Measurements from ENCODE around the gene APOBR.
"Not testable (repeated sequence)": the region's sequence is repeated elsewhere in the genome, so short reads cannot be mapped to it uniquely, and the experiment has no call there.

APOBR gene

DNA sequence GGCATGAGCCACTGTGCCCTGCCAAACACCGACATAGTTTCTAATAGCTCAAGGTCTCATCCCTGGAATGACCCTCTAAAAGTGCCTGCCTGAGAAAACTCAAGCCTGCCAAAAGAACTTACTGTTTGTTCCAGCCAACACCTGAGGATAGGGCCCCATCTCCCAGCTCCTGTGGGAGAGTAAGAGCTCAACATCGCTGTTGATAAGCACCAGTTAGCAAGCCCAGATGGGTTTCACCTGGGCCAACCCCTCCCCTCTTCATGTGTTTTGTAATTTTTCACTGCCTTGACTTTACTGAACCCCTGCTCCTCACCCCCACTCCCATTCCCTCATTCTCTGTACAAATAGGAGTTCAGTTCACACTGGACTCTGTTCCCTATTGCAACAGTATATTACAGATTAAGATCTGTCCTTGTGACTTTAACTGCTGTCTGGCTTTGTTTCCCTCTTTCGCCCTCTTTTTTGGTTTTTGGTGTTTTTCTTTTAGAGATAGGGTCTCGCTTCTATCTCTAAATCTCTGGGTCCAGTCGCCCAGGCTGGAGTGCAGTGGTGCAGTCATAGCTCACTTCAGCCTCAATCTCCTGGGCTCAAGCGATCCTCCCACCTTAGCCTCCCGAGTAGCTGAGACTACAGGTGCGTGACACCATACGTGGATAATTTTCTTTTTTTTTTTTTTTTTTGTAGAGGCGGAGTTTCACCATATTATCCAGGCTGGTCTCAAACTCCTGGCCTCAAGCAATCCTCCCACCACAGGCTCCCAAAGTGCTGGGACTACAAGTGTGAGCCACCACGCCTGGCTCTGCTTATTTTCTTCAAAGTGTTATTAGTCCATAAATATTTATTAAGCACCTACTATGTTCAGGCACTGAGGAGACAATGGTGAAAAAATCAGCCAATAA, 32.0 kb downstream of the APOBR start:
- DNase-seq (ENCODE audit: low read depth), result no peak

DNA sequence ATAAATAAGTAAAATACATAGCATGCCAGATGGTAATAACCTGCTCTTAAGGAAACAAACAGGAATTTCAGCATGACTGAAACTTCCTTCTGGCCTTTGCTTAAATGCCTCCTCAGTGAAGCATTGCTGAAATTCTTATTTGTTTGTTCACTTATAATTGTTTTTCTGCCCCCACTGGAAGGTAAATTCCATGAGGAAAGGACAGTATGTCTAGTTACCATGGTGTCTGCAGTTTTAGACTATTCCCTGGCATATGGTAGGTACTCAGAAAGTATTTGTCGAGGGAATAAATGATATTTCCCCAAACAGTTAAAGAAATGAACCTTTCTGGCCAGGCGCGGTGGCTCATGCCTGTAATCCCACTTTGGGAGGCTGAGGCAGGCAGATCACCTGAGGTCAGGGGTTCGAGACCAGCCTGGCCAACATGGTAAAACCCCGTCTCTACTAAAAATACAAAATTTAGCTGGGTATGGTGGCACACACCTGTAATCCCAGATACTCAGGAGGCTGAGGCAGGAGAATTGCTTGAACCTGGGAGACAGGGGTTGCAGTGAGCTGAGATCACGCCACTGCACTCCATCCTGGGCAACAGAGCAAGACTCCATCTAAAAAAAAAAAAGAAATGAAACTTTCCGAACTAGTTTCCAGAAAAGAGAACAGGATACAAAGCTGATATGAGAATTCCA, 32.8 kb downstream of the APOBR start:
- not testable (repeated sequence) for DNase-seq (ENCODE audit: low read depth)

DNA sequence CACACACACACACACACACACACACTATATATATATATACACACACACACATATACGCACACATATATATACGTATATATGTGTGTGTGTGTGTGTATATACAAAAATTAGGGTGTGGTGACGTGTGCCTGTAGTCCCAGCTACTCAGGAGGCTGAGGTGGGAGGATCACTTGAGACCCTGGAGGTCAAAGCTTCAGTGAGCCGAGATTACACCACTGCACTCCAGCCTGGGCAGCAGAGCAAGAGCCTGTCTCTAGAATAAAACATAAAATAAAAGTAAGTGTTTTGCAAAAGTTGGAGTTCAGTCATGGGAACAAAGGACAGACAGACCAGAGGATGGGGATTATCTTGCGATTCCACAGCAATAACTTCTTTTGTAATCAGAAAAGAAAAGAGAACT, 33.5 kb downstream of the APOBR start:
- no peak for DNase-seq (ENCODE audit: low read depth)

DNA sequence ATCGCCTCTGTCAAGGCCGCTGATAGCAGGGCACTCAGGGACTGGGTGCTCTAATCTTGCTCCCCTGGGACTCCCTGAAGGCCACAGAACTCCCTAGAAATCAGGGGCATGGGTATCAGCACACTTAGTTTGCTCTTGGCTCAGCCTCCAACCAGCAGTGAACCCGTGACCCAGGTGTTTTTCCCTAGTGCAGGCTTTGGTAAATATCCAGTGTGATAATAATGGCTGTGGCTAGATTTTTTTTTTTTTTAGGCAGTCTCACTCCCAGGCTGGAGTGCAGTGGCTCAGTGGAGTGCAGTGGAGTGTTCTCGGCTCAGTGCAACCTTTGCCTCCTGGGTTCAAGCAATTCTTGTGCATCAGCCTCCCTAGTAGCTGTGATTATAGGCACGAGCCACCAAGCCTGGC, 34.0 kb downstream of the APOBR start:
- no peak for DNase-seq (ENCODE audit: low read depth)

DNA sequence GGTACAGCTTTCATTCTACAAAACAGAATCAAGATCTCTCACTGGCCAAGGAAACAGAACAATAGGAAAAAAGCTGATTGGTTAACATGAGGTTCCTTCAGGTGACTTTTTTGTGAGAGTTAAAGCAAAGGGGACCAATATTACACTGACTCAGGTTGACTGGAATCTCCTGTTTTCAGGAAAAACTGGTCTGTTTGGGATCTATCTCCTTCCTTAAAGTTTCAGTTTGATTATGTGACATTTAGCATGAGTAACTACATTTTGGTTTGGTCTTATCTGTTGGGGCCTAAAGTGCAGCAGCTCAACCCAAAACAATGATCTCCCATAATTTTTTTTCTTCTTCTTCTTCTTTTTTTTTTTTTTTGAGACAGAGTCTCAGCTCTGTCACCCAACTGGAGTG, 34.7 kb downstream of the APOBR start:
- no peak for DNase-seq (ENCODE audit: low read depth)

DNA sequence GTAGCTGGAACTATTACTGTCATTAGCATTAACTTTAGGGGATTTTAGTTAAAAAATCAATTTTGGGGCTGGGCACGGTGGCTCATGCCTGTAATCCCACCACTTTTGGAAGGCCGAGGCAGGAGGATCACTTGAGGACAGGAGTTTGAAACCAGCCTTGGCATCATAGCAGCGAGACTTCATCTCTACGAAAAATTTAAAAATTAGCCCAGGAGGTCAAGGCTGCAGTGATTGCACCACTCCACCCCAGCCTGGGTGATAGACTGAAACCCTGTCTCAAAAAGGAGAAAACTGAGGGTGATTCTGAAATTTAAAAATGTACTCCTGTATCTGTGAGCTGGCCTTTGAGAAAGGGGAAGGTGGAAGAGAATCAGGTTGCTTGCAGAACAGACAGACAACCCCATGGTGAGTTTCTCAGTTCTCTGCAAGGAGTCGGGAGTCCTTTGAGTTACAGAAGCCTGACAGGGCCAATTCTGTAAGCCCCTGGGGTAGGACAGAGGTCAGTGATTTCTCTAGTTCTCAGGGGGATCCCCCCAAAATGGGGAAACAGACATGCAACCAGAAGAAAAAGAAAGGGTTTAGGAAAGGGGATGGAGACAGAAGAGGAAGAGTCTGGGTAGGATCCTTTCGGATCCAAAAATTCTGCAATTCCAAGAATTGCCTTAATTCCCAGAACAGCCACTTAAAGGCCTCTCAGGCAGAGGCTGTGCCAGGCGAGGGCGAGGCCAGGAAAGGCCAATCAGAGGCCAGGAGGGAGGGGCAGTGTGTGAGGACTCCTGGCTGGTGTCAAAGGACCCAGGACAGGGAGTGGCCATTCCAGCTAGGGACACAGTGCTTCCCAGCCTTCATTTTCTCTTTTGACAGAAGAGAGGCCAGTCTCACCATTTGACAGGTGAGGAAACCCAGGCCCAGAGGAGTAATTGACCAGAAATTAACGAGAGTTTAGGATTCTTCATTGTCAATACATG, 37.6 kb downstream of the APOBR start:
- DNase-seq (ENCODE audit: low read depth), result no peak

DNA sequence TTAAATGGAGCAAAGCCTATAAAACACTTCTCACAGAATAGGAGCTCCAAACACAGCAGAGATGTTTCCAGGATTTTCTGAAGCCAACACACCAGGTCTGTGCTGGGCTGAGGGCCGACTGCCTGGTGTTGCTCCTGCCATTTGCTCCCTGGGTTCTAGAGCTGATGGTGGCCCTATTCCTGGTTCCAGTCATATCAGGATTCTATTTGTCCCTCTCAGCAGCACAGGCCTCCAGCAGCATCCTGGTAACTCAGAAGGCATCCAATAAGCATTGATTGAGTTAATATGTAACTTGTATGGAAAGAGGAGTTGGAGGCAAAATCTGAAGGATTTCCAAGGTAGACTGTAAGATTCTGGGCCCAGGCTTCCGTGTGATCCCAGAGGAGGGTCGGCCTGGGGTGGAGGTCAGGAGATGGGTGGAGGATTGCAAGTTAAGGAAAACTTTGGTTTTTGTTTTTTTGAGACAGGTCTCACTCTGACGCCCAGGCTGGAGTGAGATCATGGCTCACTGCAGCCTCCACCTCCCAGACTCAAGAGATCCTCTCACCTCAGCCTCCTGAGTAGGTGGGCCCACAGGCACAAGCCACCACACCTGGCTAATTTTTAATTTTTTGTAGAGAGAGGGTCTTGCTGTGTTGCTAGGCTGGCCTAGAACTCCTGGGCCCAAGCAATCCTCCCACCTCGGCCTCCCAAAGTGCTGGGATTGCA, 38.7 kb downstream of the APOBR start:
- no peak for DNase-seq (ENCODE audit: low read depth)

DNA sequence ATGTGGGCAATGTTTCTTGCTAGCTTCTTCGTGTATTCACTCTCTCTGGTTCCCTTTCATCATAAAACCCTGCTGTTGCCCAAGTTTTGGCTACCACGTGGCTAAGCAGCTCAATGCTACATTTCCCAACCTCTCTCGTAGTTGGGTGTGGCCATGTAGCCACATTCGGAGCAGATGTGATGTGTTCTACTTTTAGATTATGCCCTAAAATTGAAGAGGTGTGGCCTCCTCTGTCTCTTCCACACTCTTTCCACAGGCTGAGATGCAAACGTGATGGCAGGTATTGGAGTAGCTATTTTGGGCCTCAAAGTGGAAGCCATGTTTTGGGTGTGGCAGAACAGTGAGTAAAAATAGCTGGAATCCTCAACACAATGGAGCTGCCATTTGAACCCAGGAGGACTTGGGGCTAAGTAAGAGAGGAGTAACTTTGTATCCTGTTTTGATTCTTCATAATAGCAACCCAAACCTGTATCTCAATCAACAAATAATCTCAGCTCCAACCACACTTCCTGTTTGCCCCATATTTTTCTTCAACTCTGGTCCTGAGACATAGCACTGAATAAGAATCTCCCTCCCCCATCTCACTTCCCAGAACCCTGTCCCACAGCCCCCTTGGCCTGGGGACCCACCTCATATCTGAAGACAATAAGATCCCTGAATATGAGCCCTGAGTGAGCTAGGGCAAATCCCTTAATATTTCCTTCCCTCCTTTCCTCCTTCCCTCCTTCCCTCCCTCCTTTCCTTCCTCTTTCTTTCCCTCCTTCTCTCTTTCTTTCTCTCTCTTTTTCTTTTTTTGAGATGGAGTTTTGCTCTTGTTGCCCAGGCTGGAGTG, 40.3 kb downstream of the APOBR start:
- DNase-seq (ENCODE audit: low read depth), result no peak

DNA sequence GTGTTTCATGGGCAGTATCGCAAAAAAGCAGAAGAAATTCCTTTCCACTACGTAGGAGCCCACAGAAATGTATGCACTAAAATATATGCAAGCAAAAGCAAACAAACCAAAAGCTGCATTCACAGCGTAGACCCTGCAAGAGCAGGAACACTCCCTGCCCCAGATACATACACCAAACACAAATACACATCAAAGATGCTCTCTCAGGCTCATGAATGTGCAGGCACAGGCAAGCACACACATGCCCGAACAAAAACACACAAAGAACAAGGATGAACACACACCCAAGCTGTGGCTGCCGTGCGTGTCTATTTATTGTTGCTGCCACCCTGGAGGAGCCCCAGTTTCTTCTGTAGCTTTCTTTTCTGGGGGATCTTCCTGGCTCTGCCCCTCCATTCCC, 42.6 kb downstream of the APOBR start:
- no peak for DNase-seq (ENCODE audit: low read depth)

DNA sequence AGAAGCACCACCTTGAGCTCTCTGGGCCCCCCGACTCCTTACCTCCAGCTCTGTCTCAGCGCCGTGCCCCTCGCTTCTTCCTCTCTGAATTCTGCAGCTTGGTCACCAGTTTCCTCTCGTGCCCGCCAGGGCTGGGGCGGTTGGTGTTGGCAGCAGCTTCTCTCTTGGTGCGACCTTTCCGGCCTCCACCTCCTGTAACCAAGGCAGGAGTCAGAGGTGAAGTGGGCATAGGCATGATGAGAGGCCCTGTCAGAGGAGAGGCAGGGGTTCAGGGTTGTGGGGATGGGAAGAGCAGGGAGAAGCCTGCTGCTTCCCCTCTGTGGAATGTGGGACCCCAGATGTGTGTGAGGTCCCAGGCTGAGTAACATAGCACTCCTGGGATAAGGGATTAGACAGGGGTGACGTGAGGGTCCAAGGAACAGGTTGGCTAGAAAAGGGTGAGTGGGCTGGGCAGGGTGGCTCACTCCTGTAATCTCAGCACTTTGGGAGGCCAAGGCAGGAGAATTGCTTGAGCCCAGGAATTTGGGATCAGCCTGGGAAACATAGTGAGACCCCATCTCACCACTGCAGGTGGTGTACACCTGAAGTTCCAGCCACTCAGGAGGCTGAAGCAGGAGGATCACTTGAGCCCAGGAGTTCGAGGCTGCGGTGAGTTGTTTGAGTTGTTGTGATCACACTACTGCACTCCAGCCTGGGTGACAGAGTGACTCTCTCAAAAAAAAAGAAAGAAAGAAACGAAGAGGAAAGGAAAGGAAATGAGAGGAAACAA, 43.7 kb downstream of the APOBR start:
- no peak for DNase-seq (ENCODE audit: low read depth)

DNA sequence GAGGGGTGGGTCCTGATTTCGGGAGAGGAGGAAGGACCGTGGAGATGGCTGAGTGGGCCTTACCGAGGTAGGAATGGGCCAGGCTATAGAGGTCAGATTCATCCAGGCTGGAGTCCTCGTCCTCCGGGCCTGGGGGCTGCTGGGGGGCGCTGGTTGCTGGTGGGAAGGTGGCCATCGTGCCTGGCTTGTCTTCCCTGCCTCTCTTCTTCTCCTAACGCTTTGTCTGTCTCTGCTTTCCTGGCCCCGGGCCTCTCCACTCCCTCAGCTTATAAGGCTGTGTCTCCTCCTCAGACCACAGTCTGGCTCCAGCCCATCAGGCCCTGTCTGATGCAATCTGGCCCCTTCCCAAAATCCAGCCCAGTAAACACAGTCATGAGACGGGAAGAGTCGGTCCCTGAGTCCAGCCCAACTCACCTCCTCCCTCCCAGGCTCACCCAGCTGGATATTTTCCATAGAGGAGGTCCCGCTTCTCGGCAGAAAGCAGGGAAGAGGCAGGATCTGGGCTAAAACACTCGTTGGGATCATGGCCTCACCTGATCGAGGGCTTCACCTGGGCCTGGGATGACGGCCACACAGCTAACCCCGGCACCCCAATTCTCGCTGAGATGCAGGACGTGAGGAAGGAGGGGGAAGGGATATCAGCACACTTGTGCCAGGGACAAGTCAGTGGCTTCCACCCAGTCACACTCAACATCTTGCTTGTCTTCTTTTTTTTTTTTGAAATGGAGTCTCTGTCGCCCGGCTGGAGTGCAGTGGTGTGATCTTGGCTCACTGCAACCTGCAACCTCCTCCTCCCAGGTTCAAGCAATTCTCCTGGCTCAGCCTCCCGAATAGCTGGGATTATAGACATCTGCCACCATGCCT, 44.5 kb downstream of the APOBR start, which contains the start of gene NUPR1:
Gene NUPR1, minus strand, starts transcription at position 242 of the 864 bp plus-strand sequence. Its CDS starts 67 bp downstream, at position 175.
- DNase-seq (ENCODE audit: low read depth), result no peak

DNA sequence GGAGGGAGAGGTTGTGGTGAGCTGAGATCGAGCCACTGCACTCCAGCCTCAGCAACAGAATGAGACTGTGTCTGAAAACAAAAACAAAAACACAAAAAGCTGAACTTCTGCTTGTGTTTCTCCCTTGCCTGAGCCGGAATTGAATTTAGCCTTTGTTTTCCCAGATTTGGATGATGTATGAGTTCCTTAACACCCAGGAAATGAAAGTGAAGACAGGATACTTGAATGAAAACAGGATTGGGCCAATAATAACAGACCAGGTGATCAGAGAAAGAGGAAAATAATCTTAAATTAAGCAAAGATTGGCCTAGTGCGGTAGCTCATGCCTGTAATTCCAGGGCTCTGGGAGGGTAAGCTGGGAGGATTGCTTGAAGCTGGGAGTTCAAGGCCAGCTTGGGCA, 45.9 kb downstream of the APOBR start:
- no peak for DNase-seq (ENCODE audit: low read depth)

DNA sequence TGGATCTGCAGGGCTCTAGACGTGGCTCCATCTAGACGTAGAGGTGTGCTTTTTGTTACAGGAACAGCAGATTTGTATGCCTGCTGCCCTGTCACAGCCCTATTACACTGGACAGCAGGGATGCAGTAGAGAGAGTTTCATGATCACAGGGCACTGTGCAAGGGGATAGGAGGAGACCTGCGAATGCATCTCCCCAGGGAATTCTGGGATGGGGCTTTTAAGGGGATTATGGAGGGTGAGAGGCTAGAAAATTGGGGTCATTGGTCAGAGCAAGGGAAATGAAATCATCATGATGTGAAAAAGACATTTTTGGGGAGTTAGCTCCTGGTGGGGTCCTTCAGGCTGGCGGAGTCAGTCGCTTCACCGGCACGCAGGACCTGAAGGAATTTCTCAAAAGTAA, 48.2 kb downstream of the APOBR start:
- no peak for DNase-seq (ENCODE audit: low read depth)

DNA sequence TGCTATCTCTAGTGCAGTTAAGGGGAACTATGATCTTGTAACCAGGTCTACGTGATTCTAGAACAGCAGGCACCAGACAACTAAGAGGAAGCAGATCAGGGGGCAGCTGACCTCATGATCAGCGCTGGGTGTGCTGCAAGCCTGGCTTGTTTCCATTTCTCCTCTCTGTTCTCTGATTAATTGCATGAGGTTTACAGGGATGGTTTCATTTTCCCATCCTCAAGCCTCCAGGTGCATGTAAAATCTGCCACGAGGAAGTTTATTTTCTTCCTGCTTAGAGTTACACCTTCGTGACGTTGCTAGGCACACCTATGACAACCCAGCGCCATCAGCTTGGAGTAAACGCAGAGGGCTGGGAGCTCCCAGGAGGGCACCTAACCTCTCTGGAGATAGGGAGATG, 48.6 kb downstream of the APOBR start:
- no peak for DNase-seq (ENCODE audit: low read depth)

DNA sequence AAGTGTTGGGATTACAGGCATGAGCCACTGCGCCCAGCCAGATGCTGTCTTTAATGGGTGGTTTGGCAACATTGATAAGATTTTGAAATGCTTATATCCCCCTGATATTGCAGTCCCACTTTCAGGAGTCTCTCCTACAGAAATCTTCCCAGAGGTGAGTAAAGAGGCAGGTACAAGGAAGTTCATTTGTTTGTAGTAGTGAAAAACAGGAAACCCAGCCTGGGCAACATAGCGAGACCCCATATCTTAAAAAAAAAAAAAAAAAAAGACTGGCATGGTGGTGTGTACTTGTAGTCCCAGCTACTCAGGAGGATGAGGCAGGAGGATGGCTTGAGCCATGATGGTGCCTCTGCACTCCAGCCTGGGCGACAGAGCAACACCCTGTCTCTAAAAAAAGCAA, 50.6 kb downstream of the APOBR start:
- DNase-seq (ENCODE audit: low read depth), result no peak

DNA sequence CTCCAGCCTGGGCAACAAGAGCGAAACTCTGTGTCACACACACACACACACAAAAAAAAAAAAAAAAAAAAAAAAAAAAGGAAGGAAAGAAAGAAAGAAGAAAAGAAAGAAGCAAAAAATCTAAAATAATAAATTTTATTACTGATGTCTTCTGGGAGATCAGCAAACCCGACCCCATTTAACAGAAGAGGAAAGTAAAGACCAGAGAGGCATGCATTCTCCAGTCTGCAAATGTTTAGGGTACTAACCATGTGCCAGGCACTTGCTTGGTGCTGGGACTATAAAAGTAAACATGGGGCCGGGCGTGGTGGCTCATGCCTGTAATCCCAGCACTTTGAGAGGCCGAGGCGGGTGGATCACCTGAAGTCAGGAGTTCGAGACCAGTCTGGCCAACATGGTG, 51.5 kb downstream of the APOBR start:
- DNase-seq (ENCODE audit: low read depth), result not testable (repeated sequence)

DNA sequence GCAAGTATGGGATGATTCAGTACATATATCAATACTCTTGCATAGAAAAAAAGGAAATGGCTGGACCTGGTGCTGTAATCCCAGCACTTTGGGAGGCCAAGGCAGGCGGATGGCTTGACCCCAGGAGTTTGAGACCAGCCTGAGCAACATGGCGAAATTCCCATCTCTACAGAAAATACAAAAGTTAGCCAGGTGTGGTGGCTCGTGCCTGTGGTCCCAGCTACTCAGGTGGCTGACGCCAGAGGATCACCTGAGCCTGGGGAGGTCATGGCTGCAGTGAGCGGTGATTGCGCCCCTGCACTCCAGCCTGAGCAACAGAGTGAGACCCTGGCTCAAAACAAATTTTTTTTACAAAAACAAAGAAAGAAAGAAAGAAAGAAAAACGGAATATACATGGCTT, 52.2 kb downstream of the APOBR start:
- DNase-seq (ENCODE audit: low read depth), result no peak

DNA sequence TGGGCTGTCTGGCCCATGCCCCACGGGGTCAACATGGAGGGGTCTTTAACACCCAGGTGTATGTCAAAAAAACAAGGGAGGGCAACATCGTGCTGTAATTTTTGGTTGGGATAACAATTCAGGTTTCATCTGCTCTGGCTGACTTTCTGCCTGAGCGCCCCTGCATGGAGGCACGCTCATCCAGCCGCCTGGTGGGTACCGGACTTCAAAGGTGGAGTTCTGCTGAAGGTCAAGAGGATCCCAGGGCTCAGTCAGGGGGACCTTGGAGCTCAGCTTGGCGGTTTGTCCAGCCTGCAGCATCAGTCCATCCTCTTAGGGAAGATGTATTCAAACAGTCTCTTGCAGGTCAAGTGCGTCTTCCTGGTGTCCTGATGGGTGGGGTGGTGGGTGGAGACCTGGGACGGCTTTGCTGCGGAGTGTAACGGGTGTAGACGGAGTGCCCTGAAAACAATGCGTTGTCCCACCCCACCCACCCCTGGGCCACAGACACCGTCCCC, 53.9 kb downstream of the APOBR start:
- DNase-seq (ENCODE audit: low read depth), result no peak
